ENCODE measurements around the gene INPP5D. TPM values are rescaled to one million over a fixed set of nuclear protein-coding genes. Genes with fewer than 3 reads are reported as not detected.
A peak's percentile ranks its signal among the peaks of the same experiment; 100 is the strongest.

INPP5D gene
- total and polyA plus RNA-seq, 2 donors (not counting 1 experiment from before 2014, with no cell fraction given), result 152 to 444 TPM

- intact Hi-C loops (cut with micrococcal nuclease), result no loop called here
- POLR2A ChIA-PET, result no interaction called here
These were observed 3.1 kb upstream of the INPP5D start for GRCh38 chr2:233056961-233057605.

More at GRCh38 chr2:233056961-233057605, 3.1 kb upstream of the INPP5D start:
- TF ChIP-seq, protein P1, sequence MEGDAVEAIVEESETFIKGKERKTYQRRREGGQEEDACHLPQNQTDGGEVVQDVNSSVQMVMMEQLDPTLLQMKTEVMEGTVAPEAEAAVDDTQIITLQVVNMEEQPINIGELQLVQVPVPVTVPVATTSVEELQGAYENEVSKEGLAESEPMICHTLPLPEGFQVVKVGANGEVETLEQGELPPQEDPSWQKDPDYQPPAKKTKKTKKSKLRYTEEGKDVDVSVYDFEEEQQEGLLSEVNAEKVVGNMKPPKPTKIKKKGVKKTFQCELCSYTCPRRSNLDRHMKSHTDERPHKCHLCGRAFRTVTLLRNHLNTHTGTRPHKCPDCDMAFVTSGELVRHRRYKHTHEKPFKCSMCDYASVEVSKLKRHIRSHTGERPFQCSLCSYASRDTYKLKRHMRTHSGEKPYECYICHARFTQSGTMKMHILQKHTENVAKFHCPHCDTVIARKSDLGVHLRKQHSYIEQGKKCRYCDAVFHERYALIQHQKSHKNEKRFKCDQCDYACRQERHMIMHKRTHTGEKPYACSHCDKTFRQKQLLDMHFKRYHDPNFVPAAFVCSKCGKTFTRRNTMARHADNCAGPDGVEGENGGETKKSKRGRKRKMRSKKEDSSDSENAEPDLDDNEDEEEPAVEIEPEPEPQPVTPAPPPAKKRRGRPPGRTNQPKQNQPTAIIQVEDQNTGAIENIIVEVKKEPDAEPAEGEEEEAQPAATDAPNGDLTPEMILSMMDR (IDR thresholded peaks at IDR 0.05), result no peak
- Histone ChIP-seq H3K27me3 (replicated peaks in 1 of 4; ENCODE audit: control extremely low read depth in 1 of 4, control insufficient read depth in 3 of 4, insufficient read depth in 4 of 4, low read length in 3 of 4) (no peaks in the 10 kb centered on the region), H3K4me2 (replicated peaks; ENCODE audit: low read depth, low read length, poor library complexity, severe bottlenecking) (no peak overlapping the region), H3K9ac (ENCODE audit: low read length) (no peak overlapping the region), H4K20me1 (ENCODE audit: control insufficient read depth, insufficient read depth, low read length, poor library complexity, severe bottlenecking) (peaks cover 16% of the 10 kb centered on the region), H3K4me3 (ENCODE audit: control extremely low read depth in 1 of 5, extremely low read depth in 1 of 5, insufficient read depth in 1 of 5, low read depth in 2 of 5, low read length in 4 of 5) (no peak overlapping the region), H3K4me1 (ENCODE audit: control insufficient read depth in 2 of 2, insufficient read depth in 2 of 2, low read length in 2 of 2) (peaks cover 16 to 29% of the 10 kb centered on the region in 2 donors), H3K79me2 (ENCODE audit: control insufficient read depth, insufficient read depth, low read length) (peaks cover 54% of the 10 kb centered on the region), H3K36me3 (replicated peaks in 1 of 2; ENCODE audit: control extremely low read depth in 1 of 2, control insufficient read depth in 1 of 2, extremely low read depth in 1 of 2, insufficient read depth in 2 of 2, low read length in 1 of 2) (peaks cover 0 to 3% of the 10 kb centered on the region in 2 experiments), H2AFZ (ENCODE audit: insufficient read depth, low read depth, low read length, poor library complexity, severe bottlenecking) (no peak overlapping the region), H3K9me3 (ENCODE audit: control extremely low read depth in 1 of 3, control insufficient read depth in 2 of 3, insufficient read depth in 1 of 3, low read length in 2 of 3) (peaks cover 0 to 3% (median 0%) of the 10 kb centered on the region in 3 donors), H3K27ac (ENCODE audit: low read length in 2 of 2) (no peak overlapping the region)
- H3K4me1 Mint-ChIP-seq, result peaks cover 26% of the 10 kb centered on the region
- CTCF ChIA-PET, result interaction anchor here (0.6 to 5.0 kb wide), 3 partner anchors 30 to 1539 kb away, joined by 3 to 18 read pairs (median 6); no protein-coding TSS in a partner anchor
- H3K27ac Mint-ChIP-seq, result peak overlapping the region; percentile 27
- no peaks in the 10 kb centered on the region for H3K9me3 Mint-ChIP-seq (ENCODE audit: insufficient read depth)
- ATAC-seq (ENCODE audit: low read depth) (no peak), DNase-seq (no peak)
- WGBS (ENCODE audit: insufficient coverage), result 88% methylated on average over 4 of the region's 6 CpGs
- H3K27me3 Mint-ChIP-seq, result no peaks in the 10 kb centered on the region
- no peak overlapping the region for H3K4me3 Mint-ChIP-seq
